ENCODE results near the gene RAB11FIP3. TPM values are rescaled to one million over a fixed set of nuclear protein-coding genes. Genes with fewer than 3 reads are reported as not detected.

RAB11FIP3 gene
- total and polyA plus RNA-seq, 2 of the 13 experiments (the other 11 are each of a cell fraction or from before 2014, with no cell fraction given) = 34.3 to 57.6 TPM

GRCh38 chr16:502179-502943, 76.9 kb downstream of the RAB11FIP3 start (continued):
- TF ChIP-seq MNT (IDR thresholded peaks at IDR 0.05) (peak; percentile 76; the same call in 1 of the 2 replicates), SP5 (CRISPR knock-in tag; IDR thresholded peaks at IDR 0.05; ENCODE audit: borderline replicate concordance, low read depth) (peak; percentile 29; the same call in 1 of the 2 replicates), ZFY (CRISPR knock-in tag; IDR thresholded peaks at IDR 0.05) (peak; percentile 56; the same call in 1 of the 2 replicates), FOXK2 (IDR thresholded peaks at IDR 0.05) (no peak; the same call in 1 of the 2 replicates), ZNF572 (CRISPR knock-in tag; IDR thresholded peaks at IDR 0.05) (no peak), ATF5 (CRISPR knock-in tag; IDR thresholded peaks at IDR 0.05; ENCODE audit: low read depth) (no peak), NONO (IDR thresholded peaks at IDR 0.05) (no peak), NONO (CRISPR knock-in tag; conservative IDR thresholded peaks at IDR 0.05) (0 out of 2 replicates have a peak, but pooled peaks have one; percentile 10), ZNF563 (CRISPR knock-in tag; IDR thresholded peaks at IDR 0.05) (peak; percentile 56; the same call in 1 of the 2 replicates), TRAFD1 (CRISPR knock-in tag; IDR thresholded peaks at IDR 0.05; ENCODE audit: borderline replicate concordance) (no peak), GLI4 (CRISPR knock-in tag; IDR thresholded peaks at IDR 0.05; ENCODE audit: borderline replicate concordance) (no peak), ZNF263 (CRISPR knock-in tag; IDR thresholded peaks at IDR 0.05) (no peak; the same call in 1 of the 2 replicates), SRSF9 (IDR thresholded peaks at IDR 0.05; ENCODE audit: borderline replicate concordance, insufficient read depth, low read depth, low read length, poor library complexity, severe bottlenecking) (no peak), ZNF780A (CRISPR knock-in tag; IDR thresholded peaks at IDR 0.05) (no peak), TP53 (CRISPR knock-in tag; conservative IDR thresholded peaks at IDR 0.05) (peak; percentile 27; the same call in 1 of the 2 replicates), SSRP1 (CRISPR knock-in tag; IDR thresholded peaks at IDR 0.05) (0 out of 2 replicates have a peak, but pooled peaks have one; percentile 78), PRDM4 (CRISPR knock-in tag; IDR thresholded peaks at IDR 0.05; ENCODE audit: borderline replicate concordance) (no peak), ZSCAN25 (CRISPR knock-in tag; IDR thresholded peaks at IDR 0.05) (peak; percentile 28; the same call in 1 of the 2 replicates), XRCC5 (optimal IDR thresholded peaks at IDR 0.05; ENCODE audit: low read length) (no peak), MIER3 (CRISPR knock-in tag; IDR thresholded peaks at IDR 0.05; ENCODE audit: borderline replicate concordance) (peak; percentile 77; the same call in 1 of the 2 replicates), ZNF710 (CRISPR knock-in tag; IDR thresholded peaks at IDR 0.05; ENCODE audit: borderline replicate concordance) (peak; percentile 58; the same call in 1 of the 2 replicates)
